CD4-positive, alpha-beta T cell treated with Interleukin-6 at 100 ng/mL for 8 hours (primary cell): Measurements from ENCODE around the gene INTS7.
"Not testable (repeated sequence)": the region's sequence is repeated elsewhere in the genome, so short reads cannot be mapped to it uniquely, and the experiment has no call there.

Experiments
- DNase-seq: peaks from one replicate; pipeline ENCODE4 v3.0.0-alpha.2; 2020; ENCODE audit warnings: mixed read lengths, low spot score

The INTS7 gene

DNA sequence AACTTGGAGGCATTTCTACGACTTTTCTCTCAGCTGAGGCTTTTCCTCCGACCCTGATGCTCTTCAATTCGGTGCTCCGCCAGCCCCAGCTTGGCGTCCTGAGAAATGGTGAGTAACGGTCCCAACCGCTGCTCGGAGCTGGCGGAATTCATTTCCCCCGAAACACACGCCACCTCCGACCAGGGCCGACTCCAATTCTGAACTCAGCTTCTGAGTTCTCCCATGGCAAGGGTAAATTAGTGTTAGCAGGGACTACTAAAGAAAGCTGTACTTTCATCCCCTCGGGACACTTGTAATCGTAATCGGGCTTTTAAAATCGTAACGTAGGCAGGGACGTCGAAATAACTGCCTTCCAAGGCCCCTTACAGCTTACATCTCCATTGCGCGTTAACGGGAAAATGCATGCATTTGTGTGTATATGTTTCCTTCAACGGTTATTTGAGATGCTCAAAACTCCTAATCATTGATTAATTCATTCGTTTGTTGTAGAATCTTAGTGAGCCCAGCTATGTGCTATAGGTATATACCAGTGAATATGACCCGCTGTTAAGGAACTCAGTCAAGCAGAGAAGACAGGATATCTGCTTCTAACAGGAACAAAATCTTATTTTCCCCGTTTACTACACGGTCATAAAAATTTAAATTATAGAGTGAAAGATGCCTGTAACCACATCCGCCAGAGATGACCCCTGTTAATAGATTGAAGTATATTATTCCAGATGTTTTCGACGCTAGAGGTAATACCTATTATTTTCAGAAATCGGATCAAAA lies 663 bp upstream of the INTS7 start:
- DNase-seq: no peak

DNA sequence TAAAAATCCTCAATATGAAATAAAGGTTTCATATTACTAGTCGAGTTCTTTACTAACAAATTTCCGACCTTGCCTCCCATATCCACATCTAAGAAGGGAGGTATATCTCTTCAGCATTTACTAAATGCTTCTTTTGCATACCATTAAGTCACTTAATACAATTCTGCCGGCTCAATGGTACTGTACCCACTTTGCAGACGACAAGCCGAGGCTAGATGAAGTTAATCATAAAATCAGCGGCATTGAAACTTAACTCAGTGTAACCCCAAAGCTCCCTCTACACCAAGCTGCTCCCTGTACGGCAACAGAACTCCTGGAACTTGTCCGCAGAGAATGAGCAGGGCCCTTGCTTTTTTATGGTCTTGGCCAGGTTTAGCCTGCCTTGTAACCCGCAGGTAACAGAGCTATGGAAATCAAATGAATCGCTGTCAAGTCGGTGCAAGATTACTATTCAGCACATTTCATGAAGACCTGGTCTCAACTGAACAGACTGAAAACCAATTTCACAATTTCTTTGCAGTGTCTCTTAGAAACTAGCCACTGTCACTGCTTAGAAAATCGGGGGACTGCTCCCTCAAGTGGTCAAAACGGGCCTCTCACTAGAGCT lies 738 bp downstream of the INTS7 start:
- DNase-seq: no peak

DNA sequence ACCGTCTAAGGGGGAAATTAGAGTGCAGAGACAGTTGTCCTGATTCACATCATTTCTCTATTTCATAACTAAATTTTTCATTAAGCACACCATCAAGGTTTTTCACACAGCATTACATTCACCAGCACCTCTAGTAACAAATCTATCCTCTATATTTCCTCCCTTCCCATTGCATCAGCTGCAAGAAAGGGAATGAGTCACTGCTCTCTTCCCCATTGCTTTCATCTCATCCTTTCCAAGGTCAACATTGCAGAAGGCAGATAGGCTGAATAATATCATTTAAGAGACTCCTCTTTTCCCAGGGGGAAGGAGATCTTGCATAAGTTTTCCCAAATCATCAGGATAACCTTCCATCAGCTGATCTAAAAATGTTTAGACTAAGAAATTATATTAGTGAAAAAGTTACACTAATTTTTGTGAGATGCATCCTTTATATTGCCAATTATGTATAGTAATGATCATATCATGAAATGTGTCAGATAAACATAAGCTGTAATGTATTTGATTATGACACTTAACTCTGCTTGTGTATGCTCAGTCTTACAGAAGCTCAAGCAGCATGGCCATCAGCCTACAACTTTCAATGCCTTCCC lies 4.3 kb downstream of the INTS7 start:
- no peak for DNase-seq

DNA sequence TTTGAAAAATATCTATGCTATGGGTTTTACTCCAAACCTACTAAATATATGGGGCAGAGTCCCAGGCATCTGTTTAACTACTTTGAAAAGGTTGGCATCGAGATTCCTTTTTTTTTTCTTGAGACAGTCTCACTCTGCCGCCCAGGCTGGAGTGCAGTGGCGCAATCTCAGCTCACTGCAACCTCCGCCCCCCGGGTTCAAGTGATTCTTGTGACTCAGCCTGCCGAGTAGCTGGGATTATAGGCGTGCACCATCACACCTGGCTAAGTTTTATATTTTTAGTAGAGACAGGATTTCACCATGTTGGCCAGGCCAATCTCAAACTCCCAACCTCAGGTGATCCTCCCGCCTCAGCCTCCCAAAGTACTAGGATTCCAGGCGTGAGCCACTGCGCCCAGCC lies 7.6 kb downstream of the INTS7 start:
- DNase-seq: not testable (repeated sequence)

DNA sequence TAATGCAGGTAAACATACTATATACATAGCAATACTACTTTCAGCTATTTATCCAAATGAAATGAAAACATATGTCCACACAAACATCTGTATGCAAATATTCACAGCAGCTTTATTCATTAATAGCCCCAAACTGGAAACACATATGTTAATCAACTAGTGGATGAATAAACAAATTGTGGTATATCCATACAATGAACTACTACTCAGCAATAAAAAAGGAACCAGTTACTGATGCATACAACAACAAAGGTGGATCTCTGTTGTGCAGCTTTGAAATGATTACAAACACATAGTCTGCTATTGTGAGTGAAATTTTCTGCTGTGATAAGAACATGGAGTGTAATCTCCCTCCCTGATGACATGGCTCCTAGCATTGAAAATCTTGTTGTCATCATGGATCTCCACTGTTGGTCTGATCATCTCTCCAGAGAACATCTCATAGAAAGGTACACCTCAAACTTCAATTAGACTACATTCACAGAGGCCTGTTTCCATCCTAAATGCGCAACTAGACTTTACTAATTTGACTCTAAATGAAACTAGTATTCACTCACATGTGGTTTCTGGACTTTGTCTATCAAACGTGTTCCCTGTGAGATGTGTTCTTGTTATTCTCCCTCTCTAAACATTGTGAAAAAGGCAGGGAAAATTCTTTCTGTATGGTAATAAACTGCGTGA lies 10.7 kb downstream of the INTS7 start:
- DNase-seq: no peak

DNA sequence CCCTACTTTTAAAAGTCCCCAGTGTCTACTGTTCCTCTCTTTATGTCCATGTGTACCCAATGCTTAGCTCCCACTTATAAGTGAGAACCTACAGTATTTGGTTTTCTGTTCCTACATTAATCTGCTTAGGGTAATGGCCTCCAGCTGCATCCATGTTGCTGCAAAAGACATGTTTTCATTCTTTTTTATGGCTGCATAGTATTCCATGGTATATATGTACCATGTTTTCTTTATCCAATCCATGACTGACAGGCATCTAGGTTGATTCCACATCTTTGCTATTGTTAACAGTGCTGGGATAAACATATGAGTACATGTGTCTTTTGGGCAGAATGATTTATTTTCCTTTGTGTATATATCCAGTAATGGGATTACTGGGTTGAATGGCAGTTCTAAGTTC lies 12.4 kb downstream of the INTS7 start:
- DNase-seq: not testable (repeated sequence)

DNA sequence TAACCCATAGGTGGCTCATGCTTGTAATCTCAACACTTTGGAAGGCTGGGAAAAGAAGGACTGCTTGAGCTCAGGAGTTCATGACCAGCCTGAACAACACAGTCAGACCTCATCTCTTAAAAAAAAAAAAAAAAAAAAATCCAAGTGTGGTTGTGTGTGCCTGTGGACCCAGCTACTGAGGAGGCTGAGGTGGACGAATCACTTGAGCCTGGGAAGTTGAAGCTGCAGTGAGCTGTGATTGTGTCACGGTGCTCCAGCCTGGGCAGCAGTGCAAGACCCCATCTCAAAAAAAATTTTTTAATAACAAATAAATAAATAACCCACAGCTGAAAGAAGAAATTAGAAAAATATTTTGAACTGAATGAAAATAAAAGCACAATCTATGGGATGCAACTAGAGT lies 13.8 kb downstream of the INTS7 start:
- no peak for DNase-seq

DNA sequence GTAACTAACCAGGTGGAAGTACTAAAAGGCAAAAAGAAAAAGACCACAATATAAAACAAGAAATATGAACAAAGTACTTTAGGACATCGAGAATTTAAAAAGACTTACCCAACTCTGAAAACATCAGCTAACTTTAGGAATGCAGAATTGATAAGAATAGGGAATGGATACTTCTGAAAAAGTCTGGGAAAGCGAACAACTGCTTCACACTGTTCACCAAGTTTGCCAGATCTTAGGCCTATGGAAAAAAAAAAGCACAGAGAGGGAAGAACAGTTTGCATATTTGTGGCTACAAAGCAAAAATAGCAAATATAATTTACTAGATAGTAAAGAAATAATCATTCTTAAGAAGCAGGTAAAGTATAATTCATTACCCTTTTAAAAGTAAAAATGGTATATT lies 14.4 kb downstream of the INTS7 start:
- DNase-seq: no peak

DNA sequence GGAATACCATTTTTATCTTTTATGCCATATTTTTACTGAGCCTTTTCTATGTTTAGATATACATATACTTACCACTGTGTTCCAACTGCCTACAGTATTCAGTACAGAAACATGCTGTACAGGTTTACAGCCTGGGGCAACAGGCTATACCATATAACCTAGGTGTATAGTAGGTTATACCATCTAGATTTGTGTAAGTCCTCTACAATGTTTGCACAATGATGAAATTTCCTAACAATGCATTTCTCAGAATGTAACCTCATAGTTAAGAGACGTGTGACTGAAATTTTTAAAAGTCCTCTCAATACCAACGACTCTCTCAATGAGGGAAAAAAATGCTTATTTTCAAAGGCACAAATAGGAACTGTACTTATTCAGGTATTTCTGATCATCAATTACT lies 21.7 kb downstream of the INTS7 start:
- no peak for DNase-seq

DNA sequence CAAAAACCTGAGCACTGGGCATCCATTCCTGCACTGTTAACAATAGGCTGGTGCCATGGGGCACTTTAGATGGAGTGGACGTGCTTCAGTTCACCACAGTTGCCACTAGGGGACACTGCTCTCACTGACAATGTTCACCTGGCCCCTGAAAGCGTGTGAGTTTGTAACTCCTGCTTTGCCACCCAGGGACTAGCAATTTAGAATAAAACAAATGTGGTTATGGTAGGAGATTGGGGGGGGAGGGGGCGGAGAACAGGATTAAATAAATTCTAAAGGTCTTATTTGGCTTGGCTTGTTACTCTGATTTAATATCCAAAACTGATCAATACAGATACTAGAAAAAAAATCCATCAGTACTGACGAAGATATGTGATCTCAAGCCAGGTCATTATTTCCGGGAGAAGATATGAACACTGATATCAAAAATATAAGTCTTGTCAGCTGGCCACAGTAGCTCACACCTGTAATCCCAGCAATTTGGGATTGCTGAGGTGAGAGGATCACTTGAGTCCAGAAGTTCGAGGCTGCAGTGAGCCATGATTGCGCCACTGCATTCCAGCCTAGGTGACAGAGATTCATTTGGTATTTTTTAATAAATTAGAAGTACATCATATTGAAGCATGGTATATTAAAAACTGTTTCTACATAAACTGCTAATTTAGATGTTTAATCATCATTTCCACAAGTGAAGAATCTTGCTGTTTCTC lies 23.2 kb downstream of the INTS7 start:
- DNase-seq: peak; percentile 63

DNA sequence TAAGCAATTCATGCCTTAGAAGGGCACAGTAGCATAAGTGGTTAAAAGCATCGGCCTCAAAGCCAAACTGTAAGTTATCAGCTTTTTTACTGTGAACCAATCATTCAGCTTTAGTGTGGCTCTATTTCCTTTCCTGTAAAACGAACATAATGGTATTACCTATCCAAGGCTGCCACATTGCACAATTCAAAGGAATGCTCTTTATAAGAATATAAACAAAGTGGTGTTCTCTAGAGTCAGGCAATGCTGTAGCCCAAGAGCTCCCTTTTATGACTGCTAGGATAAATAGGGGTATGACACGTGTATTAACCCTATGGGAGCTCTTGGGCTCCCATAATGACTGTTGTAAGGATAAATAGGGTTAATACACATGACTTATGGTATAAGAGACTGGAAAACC lies 25.4 kb downstream of the INTS7 start:
- DNase-seq: no peak

DNA sequence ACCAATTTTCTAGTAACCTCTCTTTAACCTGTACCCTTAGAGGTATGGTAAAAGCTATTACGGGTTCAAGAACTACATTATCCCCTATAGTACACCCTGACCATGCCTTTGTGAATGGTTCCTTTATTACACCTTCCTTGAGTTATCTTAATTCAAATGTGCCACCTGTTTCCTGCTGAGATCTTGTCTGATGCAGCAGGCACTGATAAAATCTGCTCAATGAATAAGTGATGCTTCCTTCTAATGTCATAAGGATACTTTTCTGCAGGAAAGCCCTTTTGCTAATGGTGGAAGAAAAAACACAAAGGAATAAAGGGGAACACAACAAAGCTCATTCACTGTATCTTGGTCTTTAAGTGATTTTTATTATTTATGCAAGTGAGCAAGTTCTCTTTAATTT lies 25.8 kb downstream of the INTS7 start:
- no peak for DNase-seq

DNA sequence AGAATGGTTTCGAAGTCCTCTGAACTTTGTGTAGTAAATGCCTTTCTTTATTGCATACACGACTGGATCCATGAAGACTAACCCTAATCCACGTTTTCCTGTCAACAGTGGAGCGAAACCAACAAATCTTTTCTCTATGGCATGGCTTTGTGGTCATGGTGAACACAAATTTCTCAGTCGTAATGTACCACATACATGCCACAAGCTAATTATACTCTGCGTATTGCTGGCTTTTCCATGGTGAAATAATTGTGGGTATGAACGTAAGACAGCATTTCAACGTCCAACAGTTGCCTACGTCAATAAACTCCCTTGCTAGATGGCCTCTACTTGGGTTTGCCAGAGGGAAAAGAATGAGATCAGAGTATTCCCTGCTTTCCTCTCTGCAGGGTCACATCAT lies 27.5 kb downstream of the INTS7 start:
- no peak for DNase-seq

DNA sequence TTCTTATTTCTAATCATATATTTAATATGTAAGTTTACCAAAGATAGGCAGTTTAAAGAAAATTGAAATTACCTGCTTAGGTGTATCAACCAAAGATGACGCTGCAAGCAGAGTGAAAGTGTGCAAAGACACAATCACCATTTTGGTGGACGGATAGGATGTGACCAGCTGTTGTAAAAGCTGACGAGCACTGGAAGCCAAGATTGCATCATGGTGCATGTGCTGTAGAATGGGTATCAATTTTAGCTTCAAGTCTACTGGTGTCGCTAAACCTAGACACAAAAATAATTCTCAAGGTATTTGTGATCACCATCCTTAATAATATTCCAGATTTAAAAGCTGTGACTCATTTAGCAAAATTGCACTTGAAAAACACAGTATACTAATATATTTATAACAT lies 28.2 kb downstream of the INTS7 start:
- no peak for DNase-seq

DNA sequence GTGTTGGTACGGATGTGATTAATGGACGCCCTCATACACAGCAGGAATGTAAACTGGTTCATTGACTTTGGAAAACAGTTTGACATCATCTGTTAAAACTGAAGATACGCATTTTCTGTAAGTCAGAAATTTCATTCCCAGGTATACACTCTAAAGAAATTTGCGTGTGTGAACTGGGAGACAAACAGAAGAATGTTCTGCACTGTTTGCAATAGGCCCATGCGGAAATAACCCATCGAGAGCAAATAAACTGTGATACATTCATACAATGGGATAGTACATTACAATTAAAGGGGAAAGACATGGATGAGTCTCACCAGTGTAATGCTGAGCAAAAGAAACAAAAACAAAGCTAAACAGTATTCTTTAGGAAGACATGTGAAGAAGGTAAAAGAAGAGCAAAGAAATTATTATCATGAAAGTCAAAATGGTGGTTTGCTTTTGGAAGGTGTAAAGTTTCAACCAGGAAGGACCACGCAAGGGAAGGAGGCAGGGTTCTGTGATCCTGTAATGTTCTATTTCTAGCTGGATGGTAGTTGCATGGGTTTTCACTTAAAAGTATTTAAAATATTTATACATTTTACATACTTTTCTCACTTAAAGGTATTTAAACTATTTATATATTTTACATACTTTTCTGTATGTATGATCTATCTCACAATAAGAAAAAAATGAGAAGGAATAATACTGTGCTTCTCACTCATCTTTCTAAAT lies 30.3 kb downstream of the INTS7 start:
- DNase-seq: no peak

DNA sequence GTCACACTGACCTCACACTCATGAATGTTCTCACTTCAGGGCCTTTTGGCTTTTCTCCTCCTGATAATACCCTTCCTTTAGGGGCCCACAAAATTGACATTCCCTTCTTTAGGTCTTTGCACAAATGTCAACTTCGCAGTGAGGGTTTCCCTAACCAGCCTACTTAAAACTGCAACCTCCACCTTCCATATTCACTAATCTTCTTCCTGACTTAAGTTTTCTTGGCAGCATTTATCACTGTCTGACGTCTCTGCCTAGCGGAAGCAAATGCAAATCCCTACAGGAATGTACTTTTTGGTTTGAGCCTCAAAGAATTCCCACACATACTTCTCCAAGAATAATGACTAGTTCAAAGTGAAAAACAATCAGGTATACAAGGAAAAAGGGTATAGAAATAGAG lies 32.8 kb downstream of the INTS7 start:
- no peak for DNase-seq

DNA sequence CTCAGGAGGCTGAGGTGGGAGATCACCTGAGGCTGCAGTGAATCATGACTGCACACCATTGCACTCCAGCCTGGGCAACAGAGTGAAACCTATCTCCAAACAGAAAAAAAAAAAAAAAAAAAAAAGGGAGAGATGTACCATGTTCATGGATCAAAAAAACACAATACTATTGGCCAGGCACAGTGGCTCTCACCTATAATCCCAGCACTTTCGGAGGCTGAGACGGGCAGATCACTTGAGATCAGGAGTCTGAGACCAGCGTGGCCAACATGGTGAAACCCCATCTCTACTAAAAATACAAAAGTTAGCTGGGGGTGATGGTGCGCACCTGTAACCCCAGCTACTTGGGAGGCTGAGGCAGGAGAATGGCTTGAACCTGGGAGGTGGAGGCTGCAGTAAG lies 37.9 kb downstream of the INTS7 start:
- DNase-seq: not testable (repeated sequence)

DNA sequence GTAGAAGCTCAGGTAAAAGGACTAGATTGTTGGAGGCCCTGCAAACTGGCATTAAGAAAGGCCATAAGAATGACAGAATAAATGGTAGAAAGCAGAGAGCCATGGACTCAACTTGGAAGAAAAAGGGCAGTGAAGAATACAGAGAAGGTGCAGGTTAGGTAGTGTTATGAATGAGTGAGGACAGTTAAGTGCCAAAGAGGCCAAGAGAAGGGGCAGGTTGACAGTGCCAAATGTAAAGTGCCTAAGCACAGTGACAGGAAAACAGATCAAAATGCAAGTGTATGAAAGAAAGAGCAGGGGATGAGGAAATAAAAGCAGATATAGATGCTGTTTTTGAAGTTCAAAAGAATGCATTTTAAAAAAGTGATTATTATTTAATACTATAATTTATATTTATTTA lies 43.7 kb downstream of the INTS7 start:
- no peak for DNase-seq

DNA sequence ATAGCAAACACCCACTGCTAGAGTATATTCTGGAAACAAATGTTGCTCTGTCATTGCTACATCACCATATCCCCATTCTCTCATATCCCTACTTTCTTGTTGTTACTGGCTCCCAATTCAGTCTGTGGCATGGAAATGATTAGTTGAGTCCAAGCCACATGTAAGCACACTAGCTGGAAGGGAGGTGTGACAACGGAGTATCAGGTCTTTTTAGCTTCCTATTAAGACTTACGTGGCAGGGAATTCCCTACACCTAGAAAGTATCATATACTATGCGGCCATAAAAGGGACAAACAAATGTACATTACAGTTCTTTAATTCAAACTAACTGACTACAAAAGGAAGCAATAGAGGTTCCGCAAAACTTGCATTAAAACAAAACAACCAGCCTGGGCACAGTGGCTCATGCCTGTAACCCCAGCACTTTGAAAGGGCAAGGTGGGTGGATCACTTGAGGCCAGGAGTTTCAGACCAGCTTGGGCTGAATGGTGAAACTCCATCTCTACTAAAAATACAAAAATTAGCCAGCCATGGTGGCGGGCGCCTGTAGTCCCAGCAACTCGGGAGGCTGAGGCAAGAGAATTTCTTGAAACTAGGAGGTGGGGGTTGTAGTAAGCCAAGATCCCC lies 48.6 kb downstream of the INTS7 start:
- DNase-seq: no peak

DNA sequence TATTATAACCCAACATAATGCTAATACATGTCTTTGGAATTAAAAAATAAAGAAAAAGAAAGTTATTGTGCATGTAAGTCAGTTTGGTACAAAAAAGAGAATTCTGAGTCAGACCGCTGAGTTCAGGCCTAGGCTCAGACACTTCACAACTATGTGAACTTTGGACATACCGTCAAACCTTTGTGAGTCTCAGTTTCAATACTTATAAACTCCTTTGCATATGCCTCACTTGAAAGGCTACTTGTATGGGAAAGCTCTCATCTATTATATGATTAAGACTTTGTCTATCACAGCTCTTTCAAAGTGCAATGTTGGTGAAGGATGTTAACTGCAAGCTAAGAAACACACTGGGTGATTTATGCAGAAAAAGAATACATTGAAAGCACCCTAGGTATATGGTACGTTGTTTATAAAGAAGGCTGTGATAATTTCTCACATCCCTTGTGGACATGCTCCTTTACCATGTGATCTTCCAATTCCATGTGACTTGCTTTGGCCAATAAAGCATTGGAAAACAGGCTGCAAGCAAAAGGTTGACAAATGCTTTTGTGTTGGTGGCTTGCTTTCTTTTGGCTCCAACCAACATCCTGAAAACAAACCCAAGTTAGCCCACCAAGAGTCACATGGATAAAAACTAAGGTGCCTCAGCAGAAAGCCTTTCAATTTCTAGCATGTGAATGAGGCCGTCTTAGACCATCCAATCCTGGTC lies 49.6 kb downstream of the INTS7 start:
- DNase-seq: no peak

DNA sequence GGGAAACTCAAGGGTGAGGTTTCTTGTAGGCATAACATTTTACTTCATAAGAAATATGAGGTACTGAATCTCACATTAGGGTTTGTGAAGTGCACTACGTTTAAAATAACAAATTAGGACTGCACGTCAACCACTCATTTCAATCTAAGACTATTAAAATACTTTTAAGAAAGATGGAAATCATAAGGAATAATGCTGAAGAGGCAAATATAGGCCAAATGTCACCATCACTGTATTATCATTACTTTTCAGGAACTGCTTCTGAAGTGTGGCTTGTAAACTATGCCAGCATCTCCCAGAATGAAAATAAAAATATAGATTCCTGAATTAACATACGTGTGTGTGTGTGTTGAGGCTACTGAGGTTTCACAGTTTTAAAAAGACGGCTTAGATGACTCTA lies 56.8 kb downstream of the INTS7 start:
- DNase-seq: no peak
